Fibroblast of pulmonary artery (primary cell): Measurements from ENCODE around the gene ABCA4.

ENCODE experiments used
- DNase-seq: peaks from one replicate; pipeline ENCODE4 v3.0.0-alpha.2; 2010; ENCODE audit warnings: low read depth
- H3K4me3 ChIP-seq: replicated peaks from 2 replicates; pipeline ENCODE4 v1.5.1; 2011; ENCODE audit warnings: low read depth, mild to moderate bottlenecking, control low read depth, low read length, moderate library complexity
- TF ChIP-seq, protein P1 (sequence below): IDR thresholded peaks from 2 replicates; pipeline ENCODE4 v1.5.1; 2011; ENCODE audit warnings: mild to moderate bottlenecking, control low read depth, low read length, inconsistent platforms; ENCODE audit errors: missing control alignments

Gene ABCA4

DNA sequence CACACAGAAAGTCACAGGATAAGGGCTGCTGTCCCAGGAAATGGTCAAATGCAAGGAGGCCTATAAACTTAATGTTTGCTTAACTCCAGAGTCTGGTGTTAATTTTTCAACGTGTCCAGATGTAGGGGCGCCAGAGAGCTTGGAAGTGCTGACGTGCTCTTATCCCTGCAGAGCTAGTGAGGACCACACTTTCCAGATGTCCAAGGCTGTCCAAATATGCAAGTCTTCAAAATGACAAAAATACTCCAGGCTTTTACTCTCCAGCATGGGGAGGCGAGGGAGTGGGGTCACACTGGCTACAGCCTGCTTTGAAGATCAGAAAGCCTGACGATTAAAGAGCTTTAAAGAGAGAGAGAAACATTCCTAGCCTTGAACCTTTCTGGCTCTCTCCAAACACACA, 57.6 kb downstream of the ABCA4 start:
- TF ChIP-seq, protein P1, sequence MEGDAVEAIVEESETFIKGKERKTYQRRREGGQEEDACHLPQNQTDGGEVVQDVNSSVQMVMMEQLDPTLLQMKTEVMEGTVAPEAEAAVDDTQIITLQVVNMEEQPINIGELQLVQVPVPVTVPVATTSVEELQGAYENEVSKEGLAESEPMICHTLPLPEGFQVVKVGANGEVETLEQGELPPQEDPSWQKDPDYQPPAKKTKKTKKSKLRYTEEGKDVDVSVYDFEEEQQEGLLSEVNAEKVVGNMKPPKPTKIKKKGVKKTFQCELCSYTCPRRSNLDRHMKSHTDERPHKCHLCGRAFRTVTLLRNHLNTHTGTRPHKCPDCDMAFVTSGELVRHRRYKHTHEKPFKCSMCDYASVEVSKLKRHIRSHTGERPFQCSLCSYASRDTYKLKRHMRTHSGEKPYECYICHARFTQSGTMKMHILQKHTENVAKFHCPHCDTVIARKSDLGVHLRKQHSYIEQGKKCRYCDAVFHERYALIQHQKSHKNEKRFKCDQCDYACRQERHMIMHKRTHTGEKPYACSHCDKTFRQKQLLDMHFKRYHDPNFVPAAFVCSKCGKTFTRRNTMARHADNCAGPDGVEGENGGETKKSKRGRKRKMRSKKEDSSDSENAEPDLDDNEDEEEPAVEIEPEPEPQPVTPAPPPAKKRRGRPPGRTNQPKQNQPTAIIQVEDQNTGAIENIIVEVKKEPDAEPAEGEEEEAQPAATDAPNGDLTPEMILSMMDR: peak; percentile 63
- DNase-seq: peak; percentile 84

GRCh38 chr1:94061513-94062443, 59.2 kb downstream of the ABCA4 start:
- H3K4me3 ChIP-seq: no peak overlapping the region
- TF ChIP-seq, protein P1: peak; percentile 95
- peak; percentile 91 for DNase-seq

More for the DNA sequence above, 57.6 kb downstream of the ABCA4 start:
- no peak overlapping the region for H3K4me3 ChIP-seq

DNA sequence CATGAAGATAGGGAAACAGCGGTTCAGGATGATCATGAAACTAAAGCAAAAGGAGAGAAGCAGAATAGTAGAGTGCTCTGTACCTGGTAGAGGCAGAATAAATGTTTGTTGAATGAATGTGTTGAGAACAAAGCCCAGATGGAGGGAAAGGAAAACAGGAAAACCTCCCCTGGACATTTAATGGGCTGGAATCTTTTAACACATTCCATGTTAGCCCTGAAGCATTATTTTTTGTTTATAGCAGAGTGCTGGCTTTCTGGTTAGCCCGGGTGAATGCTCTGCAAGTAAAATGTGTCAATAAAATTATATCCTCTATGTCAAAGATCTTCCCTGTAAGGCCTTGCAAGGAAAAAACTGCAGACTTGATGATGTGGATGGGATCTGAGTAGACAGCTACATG, 60.2 kb downstream of the ABCA4 start:
- no peak for DNase-seq
- no peak overlapping the region for H3K4me3 ChIP-seq
- TF ChIP-seq, protein P1: no peak

- no peak for DNase-seq
- no peak overlapping the region for H3K4me3 ChIP-seq
- TF ChIP-seq, protein P1: no peak
These were observed 62.2 kb downstream of the ABCA4 start for GRCh38 chr1:94058766-94059165.

DNA sequence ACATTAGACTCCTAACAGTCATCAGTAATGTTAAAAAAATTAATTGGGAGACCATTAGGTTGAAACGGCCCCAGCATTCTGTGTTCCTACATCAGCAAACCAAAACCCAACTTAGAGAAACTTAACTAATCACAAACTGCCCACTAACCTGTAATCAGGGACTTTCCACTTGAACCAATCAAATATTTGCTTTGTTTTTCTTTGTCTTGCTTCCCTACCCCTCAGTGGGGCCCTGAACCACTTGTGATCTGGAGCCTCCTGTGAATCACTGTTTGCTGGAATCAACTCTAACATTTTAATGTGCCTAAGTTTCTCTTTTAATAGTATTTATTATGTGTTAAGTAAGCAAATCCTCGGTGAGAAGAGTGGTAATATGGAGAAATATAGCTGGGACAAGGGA, 64.0 kb downstream of the ABCA4 start:
- TF ChIP-seq, protein P1: no peak
- no peak for DNase-seq

GRCh38 chr1:94056171-94056570, 64.8 kb downstream of the ABCA4 start:
- no peak overlapping the region for H3K4me3 ChIP-seq
- no peak for DNase-seq
- TF ChIP-seq, protein P1: no peak

More for the DNA sequence above, 64.0 kb downstream of the ABCA4 start:
- H3K4me3 ChIP-seq: no peak overlapping the region
